Aortic smooth muscle cell (primary cell): Measurements from ENCODE around the gene LIAS. TPM values are rescaled to one million over a fixed set of nuclear protein-coding genes. Genes with fewer than 3 reads are reported as not detected.

ENCODE experiments used
- total RNA-seq: library from RNA; depleted of rRNA; stranded (reverse); fragments of >200 nt; gene quantifications from 2 replicates; pipeline ENCODE4 v1.2.3, GENCODE V29; 2014

LIAS gene
- 4.6 and 5.0 TPM in 2 replicates for total RNA-seq

DNA sequence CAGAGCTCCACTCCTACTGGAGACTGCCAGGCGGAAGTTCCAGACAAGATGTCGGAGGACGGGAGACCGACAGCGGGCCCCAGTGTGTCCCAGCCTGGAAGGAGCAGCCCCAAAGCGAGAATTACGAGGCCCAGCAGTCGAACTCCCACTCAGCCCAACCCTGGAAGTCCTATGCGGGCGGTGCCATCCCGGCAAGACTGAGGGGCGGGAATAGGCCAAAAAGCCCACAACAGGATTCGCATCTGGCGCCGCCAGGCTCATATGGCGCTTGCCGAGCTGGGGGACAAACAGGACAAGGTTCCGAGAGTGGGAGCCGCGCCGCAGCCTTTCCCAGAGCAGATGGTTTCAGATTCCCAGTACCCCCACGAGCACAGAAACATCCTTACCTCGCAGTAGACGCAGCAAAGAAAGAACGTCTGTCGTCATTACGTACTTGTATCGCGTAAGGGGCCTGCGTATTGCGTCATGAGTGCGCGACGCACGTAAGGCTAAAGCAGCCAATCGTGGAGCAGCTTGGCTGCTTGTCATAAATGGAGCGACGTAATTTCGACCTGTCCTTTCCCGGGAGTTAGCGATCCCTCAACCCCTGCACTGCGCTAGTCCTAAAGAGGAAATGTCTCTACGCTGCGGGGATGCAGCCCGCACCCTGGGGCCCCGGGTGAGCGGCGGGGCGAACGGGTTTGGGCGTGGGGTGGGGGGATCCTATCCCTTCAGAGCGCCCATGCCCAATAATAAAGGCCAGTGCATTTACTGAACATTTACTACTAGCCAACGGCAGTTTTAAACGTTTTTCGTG, at the start of gene LIAS, which contains the start of gene RPL9:
TSS of gene LIAS (plus strand) at position 552 of the 796 bp plus-strand sequence. CDS start at position 614, 62 bp downstream.
TSS of gene RPL9 (minus strand) at position 418 of the 796 bp plus-strand sequence. CDS start 483 bp downstream, outside the sequence.

DNA sequence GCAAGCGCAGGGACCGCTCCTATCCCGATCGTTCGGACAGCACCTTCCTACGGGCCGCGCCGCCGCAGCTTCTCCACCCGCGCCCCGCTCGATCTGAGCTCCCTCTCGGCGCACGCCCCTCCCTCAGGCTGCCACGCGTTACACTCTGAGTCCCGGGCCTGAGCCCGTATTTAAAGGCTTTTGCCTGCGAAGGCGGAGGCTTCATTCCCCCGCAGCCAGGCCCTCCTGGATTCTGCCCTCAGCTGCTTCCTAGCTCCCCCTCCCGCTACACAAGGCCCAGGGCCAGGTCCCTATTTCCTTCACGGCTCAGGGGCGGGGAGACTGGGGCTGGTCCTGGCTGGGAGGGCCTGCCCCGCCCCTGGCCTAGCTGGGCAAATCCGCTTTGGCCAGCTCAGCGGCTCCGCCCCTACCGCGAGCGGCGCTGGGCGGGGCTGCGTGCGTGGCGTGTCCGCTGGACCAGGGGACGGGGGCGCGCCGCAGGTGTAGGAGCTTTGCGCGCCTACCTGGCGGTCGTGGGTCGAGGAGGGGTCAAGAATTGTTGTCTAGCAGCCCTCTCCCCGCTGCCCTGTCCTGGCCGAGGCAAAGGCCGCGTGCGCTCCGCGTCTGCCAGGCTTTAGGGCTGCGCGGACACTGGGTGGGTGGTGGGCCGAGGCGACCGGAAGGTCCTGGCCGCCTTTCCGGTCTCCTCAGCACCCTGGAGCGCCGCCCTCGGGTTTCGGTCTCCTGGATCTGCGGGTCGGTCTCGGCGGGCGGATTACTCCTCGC, 68.6 kb downstream of the LIAS start, which contains the start of gene UGDH:
TSS of gene UGDH (minus strand) at position 144 of the 765 bp plus-strand sequence. CDS start 5,927 bp downstream, outside the sequence.

Other genes with a start within 250 kb of the LIAS start
- 51.9 and 55.0 TPM in 2 replicates for gene RFC1, start 92.7 kb upstream of the LIAS start, total RNA-seq
- gene KLB, start 52.1 kb upstream of the LIAS start, total RNA-seq = under 0.01 and 0.06 TPM in 2 replicates
- gene RPL9, start 134 bp upstream of the LIAS start, total RNA-seq = 2,112 and 2,342 TPM in 2 replicates
- gene UGDH, start 68.4 kb downstream of the LIAS start, total RNA-seq = 274 and 365 TPM in 2 replicates
- 85.2 and 104 TPM in 2 replicates for gene SMIM14, start 179.8 kb downstream of the LIAS start, total RNA-seq
- 15.6 and 16.1 TPM in 2 replicates for gene UBE2K, start 239.1 kb downstream of the LIAS start, total RNA-seq